T-helper 1 cell (primary cell): ENCODE results near the gene LRRN4.
"Not testable (repeated sequence)": the region's sequence is repeated elsewhere in the genome, so short reads cannot be mapped to it uniquely, and the experiment has no call there.

Source experiments
- DNase-seq, 5 donors: peaks; one replicate each; pipeline ENCODE4 v3.0.0-alpha.2; 2012 to 2020

LRRN4 gene

GRCh38 chr20:6058684-6059295, 4.9 kb upstream of the LRRN4 start:
- no peak for DNase-seq

GRCh38 chr20:6057691-6058090, 3.8 kb upstream of the LRRN4 start:
- DNase-seq, result no peak

- DNase-seq, result no peak
Observed at GRCh38 chr20:6057139-6057538, 3.3 kb upstream of the LRRN4 start.

- DNase-seq, result no peak
Observed at GRCh38 chr20:6055981-6056569, 2.2 kb upstream of the LRRN4 start.

GRCh38 chr20:6055161-6055783, 1.4 kb upstream of the LRRN4 start:
- DNase-seq, result no peak

GRCh38 chr20:6054689-6055051, 810 bp upstream of the LRRN4 start:
- DNase-seq, result not testable (repeated sequence)

GRCh38 chr20:6053064-6053775, 640 bp downstream of the LRRN4 start:
- DNase-seq, result no peak

GRCh38 chr20:6051505-6051904, 2.4 kb downstream of the LRRN4 start:
- DNase-seq, result no peak

- DNase-seq, result no peak
Observed at GRCh38 chr20:6048391-6048790, 5.5 kb downstream of the LRRN4 start.

GRCh38 chr20:6046432-6046831, 7.4 kb downstream of the LRRN4 start:
- no peak for DNase-seq

GRCh38 chr20:6045566-6045965, 8.3 kb downstream of the LRRN4 start:
- DNase-seq, result no peak

GRCh38 chr20:6044115-6044514, 9.7 kb downstream of the LRRN4 start:
- no peak for DNase-seq

GRCh38 chr20:6041808-6042265, 12.0 kb downstream of the LRRN4 start:
- no peak for DNase-seq

- DNase-seq, result no peak
Observed at GRCh38 chr20:6040958-6041807, 12.7 kb downstream of the LRRN4 start.

- DNase-seq, result no peak
Observed at GRCh38 chr20:6040540-6040939, 13.3 kb downstream of the LRRN4 start.

GRCh38 chr20:6039766-6040165, 14.1 kb downstream of the LRRN4 start:
- no peak for DNase-seq

GRCh38 chr20:6038256-6038655, 15.6 kb downstream of the LRRN4 start:
- no peak for DNase-seq

GRCh38 chr20:6037082-6037481, 16.8 kb downstream of the LRRN4 start:
- DNase-seq, result no peak

- no peak for DNase-seq
Observed at GRCh38 chr20:6036213-6036612, 17.6 kb downstream of the LRRN4 start.

GRCh38 chr20:6034134-6034969, 19.5 kb downstream of the LRRN4 start:
- DNase-seq, result no peak

GRCh38 chr20:6032907-6033306, 21.0 kb downstream of the LRRN4 start:
- not testable (repeated sequence) for DNase-seq
